ENCODE results near the gene MECP2.

- TF ChIP-seq, protein P1, sequence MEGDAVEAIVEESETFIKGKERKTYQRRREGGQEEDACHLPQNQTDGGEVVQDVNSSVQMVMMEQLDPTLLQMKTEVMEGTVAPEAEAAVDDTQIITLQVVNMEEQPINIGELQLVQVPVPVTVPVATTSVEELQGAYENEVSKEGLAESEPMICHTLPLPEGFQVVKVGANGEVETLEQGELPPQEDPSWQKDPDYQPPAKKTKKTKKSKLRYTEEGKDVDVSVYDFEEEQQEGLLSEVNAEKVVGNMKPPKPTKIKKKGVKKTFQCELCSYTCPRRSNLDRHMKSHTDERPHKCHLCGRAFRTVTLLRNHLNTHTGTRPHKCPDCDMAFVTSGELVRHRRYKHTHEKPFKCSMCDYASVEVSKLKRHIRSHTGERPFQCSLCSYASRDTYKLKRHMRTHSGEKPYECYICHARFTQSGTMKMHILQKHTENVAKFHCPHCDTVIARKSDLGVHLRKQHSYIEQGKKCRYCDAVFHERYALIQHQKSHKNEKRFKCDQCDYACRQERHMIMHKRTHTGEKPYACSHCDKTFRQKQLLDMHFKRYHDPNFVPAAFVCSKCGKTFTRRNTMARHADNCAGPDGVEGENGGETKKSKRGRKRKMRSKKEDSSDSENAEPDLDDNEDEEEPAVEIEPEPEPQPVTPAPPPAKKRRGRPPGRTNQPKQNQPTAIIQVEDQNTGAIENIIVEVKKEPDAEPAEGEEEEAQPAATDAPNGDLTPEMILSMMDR (IDR thresholded peaks at IDR 0.05), result no peak
- no peak for TF ChIP-seq POLR2A (IDR thresholded peaks at IDR 0.05)
These were observed 116.3 kb downstream of the MECP2 start for GRCh38 chrX:153981231-153981630.
